Esophagus squamous epithelium (tissue), 5 donors: Measurements from ENCODE around the gene COG2. TPM values are rescaled to one million over a fixed set of nuclear protein-coding genes. Genes with fewer than 3 reads are reported as not detected.

ENCODE experiments used
- DNase-seq: peaks from one replicate; lab custom pipeline; 2025; lab: John Stamatoyannopoulos, UW
- H3K27ac ChIP-seq, 4 donors: fragments of 200-600 bp; sonication (generic); one replicate each; pipeline ENCODE4 v1.5.1; 2016 to 2019; ENCODE audit warnings: mild to moderate bottlenecking in 1 of 4
- H3K27me3 ChIP-seq, 4 donors: fragments of 200-600 bp; sonication (generic); 1 replicate in 3 of 4; 2 replicates in 1 of 4; pipeline versions ENCODE4 v1.5.1 to v1.6.0; 2017 to 2021; ENCODE audit warnings: antibody characterized with exemption in 1 of 4
- H3K36me3 ChIP-seq, 3 donors: fragments of 200-600 bp; sonication (generic); one replicate each; pipeline ENCODE4 v1.5.1; 2016 to 2019
- H3K4me1 ChIP-seq, 3 donors: fragments of 200-600 bp; sonication (generic); one replicate each; pipeline ENCODE4 v1.5.1; 2017 to 2019
- H3K4me3 ChIP-seq, 4 donors: fragments of 200-600 bp; sonication (generic); 1 replicate in 3 of 4; 2 replicates in 1 of 4; pipeline ENCODE4 v1.5.1; 2016 to 2019; ENCODE audit warnings: mild to moderate bottlenecking in 2 of 4, moderate library complexity in 1 of 4
- H3K9me3 ChIP-seq, 3 donors: fragments of 200-600 bp; sonication (generic); one replicate each; pipeline ENCODE4 v1.5.1; 2016 to 2019
- POLR2A ChIP-seq, 4 donors: fragments of 450-650 bp; IDR thresholded peaks; one replicate each; pipeline ENCODE4 v1.6.1; 2017; ENCODE audit warnings: antibody characterized with exemption in 4 of 4, mild to moderate bottlenecking in 4 of 4, moderate library complexity in 3 of 4
- WGBS, 2 donors: methylation state at CpG; one replicate each; pipeline ENCODE4 v1.1.5; 2018; 5-methylcytosine and 5-hydroxymethylcytosine counted together
- intact Hi-C: fragments of 100-400 bp; cut with DNase I; formaldehyde crosslinking; loops from one replicate; pipeline ENCODE4 v1.15.0; 2022
- total RNA-seq, 4 donors: library from RNA; depleted of rRNA; stranded (reverse); fragments of >200 nt; gene quantifications; one replicate each; pipeline ENCODE4 v1.1.0, GENCODE V29; 2016
- TF ChIP-seq, protein P1 (sequence below), 6 experiments: fragments of 450-650 bp in 4 of 6; fragments of 200-600 bp in 2 of 6; sonication (generic) in 2 of 6; IDR thresholded peaks; one replicate each; pipeline ENCODE4 v1.5.1; 2016 to 2019; ENCODE audit warnings: antibody characterized with exemption in 6 of 6, mild to moderate bottlenecking in 4 of 6, moderate library complexity in 4 of 6
- donor health status: DM: yes; HTN: yes; CAD: no.

The COG2 gene
- total RNA-seq, 4 donors from 2014 or later = 12.7 to 27.7 (median 18.5) TPM

DNA sequence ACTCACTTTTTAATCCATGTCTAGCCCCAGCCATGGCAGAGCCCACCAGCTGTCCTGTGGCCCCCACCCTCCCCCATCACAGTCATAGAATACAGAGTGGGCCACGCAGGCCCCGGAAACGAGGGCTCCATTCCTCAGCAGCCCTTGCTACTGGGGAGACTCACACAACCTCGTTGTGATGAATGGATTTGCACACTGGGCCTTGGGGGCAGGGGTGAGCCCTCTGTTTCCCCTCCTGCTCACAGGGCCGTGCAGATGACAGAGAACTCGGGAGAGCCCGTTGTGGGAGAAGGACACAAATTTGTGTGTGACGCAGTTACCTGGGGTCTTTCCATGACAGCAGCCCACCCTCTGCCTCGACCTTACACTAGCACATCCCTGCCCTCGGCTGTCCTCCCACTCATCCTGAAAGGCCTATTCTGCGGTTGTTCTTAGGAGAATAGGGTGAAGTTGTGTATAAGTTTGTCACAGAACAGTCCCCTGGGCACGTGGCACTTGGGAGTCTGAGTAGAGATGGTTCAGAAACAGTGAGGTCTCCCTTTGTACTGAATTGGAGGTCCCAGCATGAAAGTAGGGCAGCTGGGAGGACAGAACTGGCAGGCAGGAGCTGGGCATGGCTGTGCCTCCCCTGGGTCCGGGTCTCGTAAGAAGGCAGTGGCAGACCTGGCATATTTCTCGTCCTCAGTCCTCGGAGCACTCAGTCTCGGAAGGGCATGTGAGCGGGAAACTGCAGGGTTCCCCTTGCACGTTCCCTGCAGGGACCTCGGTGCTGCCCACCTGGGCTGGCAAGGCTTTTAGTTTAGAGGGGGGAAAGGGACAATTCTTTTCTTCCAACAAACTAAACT lies 64.8 kb downstream of the COG2 start:
- intact Hi-C loops = no loop called here
- WGBS, 2 donors = 85 to 87% methylated on average over 6 to 15 of the region's 20 CpGs
- no peak for DNase-seq
- Histone ChIP-seq H3K4me1 (no peaks in the 10 kb centered on the region), H3K4me3 (no peak overlapping the region), H3K27ac (no peak overlapping the region), H3K9me3 (no peaks in the 10 kb centered on the region), H3K36me3 (no peaks in the 10 kb centered on the region), H3K27me3 (peaks cover 0 to 7% (median 0%) of the 10 kb centered on the region in 4 donors)
- no peak for TF ChIP-seq POLR2A (IDR thresholded peaks at IDR 0.05)
- TF ChIP-seq, protein P1, sequence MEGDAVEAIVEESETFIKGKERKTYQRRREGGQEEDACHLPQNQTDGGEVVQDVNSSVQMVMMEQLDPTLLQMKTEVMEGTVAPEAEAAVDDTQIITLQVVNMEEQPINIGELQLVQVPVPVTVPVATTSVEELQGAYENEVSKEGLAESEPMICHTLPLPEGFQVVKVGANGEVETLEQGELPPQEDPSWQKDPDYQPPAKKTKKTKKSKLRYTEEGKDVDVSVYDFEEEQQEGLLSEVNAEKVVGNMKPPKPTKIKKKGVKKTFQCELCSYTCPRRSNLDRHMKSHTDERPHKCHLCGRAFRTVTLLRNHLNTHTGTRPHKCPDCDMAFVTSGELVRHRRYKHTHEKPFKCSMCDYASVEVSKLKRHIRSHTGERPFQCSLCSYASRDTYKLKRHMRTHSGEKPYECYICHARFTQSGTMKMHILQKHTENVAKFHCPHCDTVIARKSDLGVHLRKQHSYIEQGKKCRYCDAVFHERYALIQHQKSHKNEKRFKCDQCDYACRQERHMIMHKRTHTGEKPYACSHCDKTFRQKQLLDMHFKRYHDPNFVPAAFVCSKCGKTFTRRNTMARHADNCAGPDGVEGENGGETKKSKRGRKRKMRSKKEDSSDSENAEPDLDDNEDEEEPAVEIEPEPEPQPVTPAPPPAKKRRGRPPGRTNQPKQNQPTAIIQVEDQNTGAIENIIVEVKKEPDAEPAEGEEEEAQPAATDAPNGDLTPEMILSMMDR (IDR thresholded peaks at IDR 0.05) = no peak

DNA sequence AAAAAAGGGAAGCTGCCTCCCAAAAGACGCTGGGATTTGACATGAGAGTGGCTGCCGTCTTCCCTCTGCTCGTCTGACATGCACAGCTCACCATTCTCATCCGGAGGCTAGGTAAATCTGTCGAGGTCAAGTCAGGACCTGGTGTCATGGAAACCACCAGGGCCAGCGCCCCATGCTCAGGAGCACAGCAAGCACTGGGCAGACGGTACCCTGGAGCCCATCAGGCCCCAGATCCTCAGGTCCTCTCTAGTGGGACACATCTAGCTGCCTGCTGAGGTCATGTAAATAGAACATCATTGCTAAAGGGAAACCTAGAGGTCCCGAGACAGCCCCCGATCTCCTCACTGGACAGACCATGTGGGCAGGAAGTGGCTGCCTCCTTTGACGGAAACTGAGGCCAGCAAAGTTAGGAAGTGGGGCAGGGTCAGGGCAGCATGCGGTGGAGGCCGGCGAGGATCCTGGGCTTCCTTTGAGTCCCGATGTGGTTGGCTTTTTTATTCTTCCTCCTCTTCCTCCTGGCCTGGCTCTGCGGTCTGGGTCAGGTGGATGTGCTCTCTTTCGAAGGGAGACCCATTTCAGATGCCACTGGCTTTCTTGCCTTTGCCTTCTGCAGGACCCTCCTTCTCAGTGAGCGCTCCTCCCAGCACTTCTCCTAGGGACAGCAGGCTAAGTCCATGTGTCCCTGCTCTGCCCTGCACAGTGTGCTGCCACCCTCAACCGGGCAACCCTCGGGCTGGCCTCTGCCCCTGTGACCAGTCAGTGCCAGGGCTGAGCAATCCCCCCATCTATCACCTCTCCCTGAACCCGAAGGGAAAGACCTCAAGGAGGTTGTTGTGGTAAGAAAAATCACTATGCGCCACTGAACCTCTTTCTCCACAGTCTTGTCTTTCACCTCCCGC lies 65.7 kb downstream of the COG2 start:
- Histone ChIP-seq H3K9me3 (no peaks in the 10 kb centered on the region), H3K36me3 (no peaks in the 10 kb centered on the region), H3K4me3 (no peak overlapping the region), H3K4me1 (no peaks in the 10 kb centered on the region), H3K27ac (no peak overlapping the region), H3K27me3 (peaks cover 0 to 7% (median 0%) of the 10 kb centered on the region in 4 donors)
- intact Hi-C loops = no loop called here
- TF ChIP-seq, protein P1 (IDR thresholded peaks at IDR 0.05) = no peak
- no peak for TF ChIP-seq POLR2A (IDR thresholded peaks at IDR 0.05)
- WGBS, 2 donors = 67 to 77% methylated on average over 16 to 19 of the region's 22 CpGs
- DNase-seq = no peak

DNA sequence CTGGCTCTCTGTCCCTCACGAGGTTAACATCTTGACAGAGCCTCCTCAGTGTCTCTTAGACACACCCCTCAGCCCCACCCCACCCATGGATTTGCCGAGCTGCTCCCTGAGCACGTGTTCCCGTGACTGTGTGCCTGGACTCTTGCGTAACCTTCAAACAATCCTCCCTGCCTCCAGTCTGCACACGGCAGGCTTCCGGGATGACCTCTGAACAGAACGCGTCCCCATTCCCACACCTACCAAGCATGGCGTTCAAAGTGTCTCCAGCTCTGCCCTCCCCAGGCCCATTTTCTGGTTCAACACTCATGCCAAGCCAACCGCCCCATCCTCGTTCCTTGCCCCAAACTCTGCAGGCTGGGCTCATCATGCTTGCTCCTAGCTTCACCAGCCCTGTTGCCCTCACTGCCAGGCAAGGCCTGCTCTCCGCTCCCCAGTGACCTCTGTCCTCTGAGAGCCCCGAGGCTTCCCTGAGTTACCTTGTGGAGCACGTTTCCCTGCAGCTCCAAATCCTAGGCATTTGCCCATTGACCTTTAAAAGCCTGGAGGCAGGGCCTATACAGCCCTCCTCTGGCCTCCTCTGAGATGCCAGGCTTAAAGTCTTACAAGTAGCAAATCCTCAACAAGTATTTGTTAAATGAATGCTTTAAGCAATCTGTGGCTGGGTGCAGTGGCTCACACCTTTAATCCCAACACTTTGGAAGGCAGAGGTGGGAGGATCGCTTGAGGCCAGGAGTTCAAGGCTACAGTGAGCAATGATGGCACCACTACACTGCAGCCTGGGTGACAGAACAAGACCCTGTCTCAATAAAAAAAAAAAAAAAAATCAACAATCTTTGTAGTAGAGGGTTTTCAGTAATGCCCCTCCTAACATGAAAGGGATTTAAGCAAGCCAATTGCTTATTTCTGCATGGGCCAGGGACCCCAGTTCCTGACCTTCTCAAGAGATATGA lies 66.6 kb downstream of the COG2 start:
- TF ChIP-seq, protein P1 (IDR thresholded peaks at IDR 0.05) = no peak
- no peak for TF ChIP-seq POLR2A (IDR thresholded peaks at IDR 0.05)
- H3K27me3 ChIP-seq = peaks cover 0 to 11% (median 0%) of the 10 kb centered on the region in 4 donors
- H3K36me3 ChIP-seq = no peaks in the 10 kb centered on the region
- H3K4me1 ChIP-seq = peaks cover 0 to 7% (median 0%) of the 10 kb centered on the region in 3 donors
- H3K4me3 ChIP-seq = no peak overlapping the region
- 65 to 66% methylated on average over 14 to 16 of the region's 16 CpGs for WGBS, 2 donors
- DNase-seq = no peak
- no peak overlapping the region for H3K27ac ChIP-seq
- intact Hi-C loops = no loop called here
- no peaks in the 10 kb centered on the region for H3K9me3 ChIP-seq

DNA sequence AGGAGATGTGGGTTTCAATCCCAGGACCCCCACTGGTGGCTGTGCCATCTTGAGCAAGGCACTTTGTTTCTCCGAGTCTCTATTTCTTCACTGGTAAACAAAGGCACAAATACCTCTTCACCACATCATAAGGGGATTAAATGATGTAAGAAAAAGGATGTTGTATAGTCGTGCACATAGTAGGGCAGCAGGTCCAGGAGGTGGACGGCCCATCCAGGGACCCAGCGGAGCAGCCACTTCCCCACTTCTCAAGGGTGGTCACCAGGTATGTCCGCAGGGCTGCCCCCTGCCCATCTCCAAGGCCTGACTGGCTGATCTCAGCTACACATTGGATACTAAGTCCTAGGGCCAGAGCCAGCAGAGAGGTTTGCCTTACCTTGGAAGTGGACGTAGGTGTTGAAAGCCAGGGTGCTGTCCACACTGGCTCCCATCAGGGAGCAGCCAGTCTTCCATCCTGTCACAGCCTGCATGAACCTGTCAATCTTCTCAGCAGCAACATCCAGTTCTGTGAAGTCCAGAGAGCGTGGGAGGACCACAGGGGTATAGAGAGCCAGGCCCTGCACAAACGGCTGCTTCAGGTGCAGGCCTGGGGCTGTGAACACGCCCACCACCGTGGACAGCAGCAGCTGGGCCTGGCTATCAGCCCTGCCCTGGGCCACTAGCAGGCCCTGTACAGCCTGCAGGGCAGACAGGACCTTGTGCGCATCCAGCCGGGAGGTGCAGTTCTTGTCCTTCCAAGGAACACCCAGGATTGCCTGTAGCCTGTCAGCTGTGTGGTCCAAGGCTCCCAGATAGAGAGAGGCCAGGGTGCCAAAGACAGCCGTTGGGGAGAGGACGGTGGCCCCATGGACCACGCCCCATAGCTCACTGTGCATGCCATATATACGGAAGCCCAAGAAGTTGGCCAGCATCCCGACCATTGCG lies 67.6 kb downstream of the COG2 start:
- 61 to 91% methylated on average over 4 to 7 of the region's 18 CpGs for WGBS, 2 donors
- intact Hi-C loops = no loop called here

More for the DNA sequence above, 67.6 kb downstream of the COG2 start:
- DNase-seq = no peak
- no peak overlapping the region for H3K4me3 ChIP-seq
- H3K9me3 ChIP-seq = no peaks in the 10 kb centered on the region
- TF ChIP-seq, protein P1 (IDR thresholded peaks at IDR 0.05) = no peak
- no peak for TF ChIP-seq POLR2A (IDR thresholded peaks at IDR 0.05)
- peaks cover 0 to 13% (median 3%) of the 10 kb centered on the region in 3 donors for H3K4me1 ChIP-seq
- peaks cover 0 to 11% (median 0%) of the 10 kb centered on the region in 4 donors for H3K27me3 ChIP-seq
- no peak overlapping the region for H3K27ac ChIP-seq
- H3K36me3 ChIP-seq = no peaks in the 10 kb centered on the region
